ENCODE measurements around the gene CDK5. TPM values are rescaled to one million over a fixed set of nuclear protein-coding genes. Genes with fewer than 3 reads are reported as not detected.

CDK5 gene
- total and polyA plus RNA-seq, 9 of the 15 experiments (the other 6 are each of a cell fraction or from before 2014, with no cell fraction given), result 3.2 to 38.0 (median 27.5) TPM

DNA sequence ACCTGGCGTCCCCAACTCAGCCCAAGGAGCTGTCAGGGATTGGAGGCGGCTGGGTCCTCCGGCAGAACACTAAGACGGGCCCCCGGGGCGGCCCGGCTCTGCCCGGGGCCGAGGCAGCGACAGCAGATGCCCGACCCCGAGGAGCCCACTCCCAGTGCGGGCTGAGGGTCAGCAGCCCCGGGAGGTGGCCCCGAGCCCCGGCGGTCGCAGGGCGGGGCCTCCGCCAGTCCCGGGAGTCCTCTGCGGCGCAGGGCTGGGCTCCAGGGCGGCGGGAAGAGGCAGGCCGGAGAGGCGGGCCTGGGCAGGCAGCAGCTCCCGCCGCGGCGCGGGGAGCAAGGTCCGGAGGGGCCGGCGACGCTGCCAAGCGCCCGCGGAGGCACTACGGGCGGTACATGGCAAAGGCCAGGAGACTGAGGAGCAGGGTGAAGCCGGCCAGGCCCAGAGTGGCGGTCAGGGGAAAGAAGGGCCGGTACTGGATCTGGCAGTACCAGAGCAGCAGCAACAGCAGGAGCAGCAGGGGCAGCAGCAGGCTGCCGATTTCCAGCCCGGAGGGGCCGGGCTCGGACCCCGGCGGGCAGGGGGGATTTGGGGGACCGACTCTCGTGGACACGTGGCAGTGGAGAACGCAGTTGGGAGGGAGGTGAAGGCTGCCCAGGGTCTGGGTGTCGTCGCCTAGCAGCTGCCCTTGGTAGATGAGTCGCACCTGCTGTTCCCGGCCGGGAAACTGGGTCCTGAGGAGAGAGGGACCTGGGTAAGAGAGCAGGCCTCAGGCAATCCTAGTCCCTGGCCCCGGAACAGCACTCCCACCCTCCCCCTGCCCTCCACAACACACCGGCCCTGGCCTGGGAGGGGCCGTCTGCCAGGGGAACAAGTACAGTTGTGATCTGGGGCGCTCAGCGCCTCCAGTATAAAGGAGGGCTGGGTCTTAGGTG, 23.7 kb upstream of the CDK5 start (continued):
- TF ChIP-seq, protein P1, sequence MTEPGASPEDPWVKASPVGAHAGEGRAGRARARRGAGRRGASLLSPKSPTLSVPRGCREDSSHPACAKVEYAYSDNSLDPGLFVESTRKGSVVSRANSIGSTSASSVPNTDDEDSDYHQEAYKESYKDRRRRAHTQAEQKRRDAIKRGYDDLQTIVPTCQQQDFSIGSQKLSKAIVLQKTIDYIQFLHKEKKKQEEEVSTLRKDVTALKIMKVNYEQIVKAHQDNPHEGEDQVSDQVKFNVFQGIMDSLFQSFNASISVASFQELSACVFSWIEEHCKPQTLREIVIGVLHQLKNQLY (CRISPR knock-in tag; conservative IDR thresholded peaks at IDR 0.05), result peak; percentile 52 to 63; a peak in 1 of 4 replicates
- TF ChIP-seq, protein P2, sequence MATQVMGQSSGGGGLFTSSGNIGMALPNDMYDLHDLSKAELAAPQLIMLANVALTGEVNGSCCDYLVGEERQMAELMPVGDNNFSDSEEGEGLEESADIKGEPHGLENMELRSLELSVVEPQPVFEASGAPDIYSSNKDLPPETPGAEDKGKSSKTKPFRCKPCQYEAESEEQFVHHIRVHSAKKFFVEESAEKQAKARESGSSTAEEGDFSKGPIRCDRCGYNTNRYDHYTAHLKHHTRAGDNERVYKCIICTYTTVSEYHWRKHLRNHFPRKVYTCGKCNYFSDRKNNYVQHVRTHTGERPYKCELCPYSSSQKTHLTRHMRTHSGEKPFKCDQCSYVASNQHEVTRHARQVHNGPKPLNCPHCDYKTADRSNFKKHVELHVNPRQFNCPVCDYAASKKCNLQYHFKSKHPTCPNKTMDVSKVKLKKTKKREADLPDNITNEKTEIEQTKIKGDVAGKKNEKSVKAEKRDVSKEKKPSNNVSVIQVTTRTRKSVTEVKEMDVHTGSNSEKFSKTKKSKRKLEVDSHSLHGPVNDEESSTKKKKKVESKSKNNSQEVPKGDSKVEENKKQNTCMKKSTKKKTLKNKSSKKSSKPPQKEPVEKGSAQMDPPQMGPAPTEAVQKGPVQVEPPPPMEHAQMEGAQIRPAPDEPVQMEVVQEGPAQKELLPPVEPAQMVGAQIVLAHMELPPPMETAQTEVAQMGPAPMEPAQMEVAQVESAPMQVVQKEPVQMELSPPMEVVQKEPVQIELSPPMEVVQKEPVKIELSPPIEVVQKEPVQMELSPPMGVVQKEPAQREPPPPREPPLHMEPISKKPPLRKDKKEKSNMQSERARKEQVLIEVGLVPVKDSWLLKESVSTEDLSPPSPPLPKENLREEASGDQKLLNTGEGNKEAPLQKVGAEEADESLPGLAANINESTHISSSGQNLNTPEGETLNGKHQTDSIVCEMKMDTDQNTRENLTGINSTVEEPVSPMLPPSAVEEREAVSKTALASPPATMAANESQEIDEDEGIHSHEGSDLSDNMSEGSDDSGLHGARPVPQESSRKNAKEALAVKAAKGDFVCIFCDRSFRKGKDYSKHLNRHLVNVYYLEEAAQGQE (IDR thresholded peaks at IDR 0.05; ENCODE audit: borderline replicate concordance), result 0 out of 2 replicates have a peak, but pooled peaks have one; percentile 13
- TF ChIP-seq, protein P2 (CRISPR knock-in tag; IDR thresholded peaks at IDR 0.05; ENCODE audit: low read depth), result no peak
- TF ChIP-seq MTA1 (IDR thresholded peaks at IDR 0.05; ENCODE audit: borderline replicate concordance) (no peak), TRIM28 (IDR thresholded peaks at IDR 0.05) (no peak), SIN3A (IDR thresholded peaks at IDR 0.05; ENCODE audit: borderline replicate concordance in 2 of 2, control insufficient read depth in 1 of 2, low read depth in 2 of 2, low read length in 2 of 2) (peak in 1 of 2 experiments; percentile 55; a peak in 2 of 4 replicates), SMAD1 (IDR thresholded peaks at IDR 0.05; ENCODE audit: low read depth, low read length, partially characterized antibody) (no peak), RBM14 (IDR thresholded peaks at IDR 0.05; ENCODE audit: borderline replicate concordance, insufficient read depth, low read depth, low read length) (0 out of 2 replicates have a peak, but pooled peaks have one; percentile 19), ZNF764 (CRISPR knock-in tag; IDR thresholded peaks at IDR 0.05; ENCODE audit: low read depth) (0 out of 2 replicates have a peak, but pooled peaks have one; percentile 1), RBFOX2 (IDR thresholded peaks at IDR 0.05; ENCODE audit: low read depth, low read length) (peak; percentile 54), SMARCE1 (IDR thresholded peaks at IDR 0.05) (0 out of 2 replicates have a peak, but pooled peaks have one; percentile 10)
- TF ChIP-seq, protein P3, sequence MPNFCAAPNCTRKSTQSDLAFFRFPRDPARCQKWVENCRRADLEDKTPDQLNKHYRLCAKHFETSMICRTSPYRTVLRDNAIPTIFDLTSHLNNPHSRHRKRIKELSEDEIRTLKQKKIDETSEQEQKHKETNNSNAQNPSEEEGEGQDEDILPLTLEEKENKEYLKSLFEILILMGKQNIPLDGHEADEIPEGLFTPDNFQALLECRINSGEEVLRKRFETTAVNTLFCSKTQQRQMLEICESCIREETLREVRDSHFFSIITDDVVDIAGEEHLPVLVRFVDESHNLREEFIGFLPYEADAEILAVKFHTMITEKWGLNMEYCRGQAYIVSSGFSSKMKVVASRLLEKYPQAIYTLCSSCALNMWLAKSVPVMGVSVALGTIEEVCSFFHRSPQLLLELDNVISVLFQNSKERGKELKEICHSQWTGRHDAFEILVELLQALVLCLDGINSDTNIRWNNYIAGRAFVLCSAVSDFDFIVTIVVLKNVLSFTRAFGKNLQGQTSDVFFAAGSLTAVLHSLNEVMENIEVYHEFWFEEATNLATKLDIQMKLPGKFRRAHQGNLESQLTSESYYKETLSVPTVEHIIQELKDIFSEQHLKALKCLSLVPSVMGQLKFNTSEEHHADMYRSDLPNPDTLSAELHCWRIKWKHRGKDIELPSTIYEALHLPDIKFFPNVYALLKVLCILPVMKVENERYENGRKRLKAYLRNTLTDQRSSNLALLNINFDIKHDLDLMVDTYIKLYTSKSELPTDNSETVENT (CRISPR knock-in tag; IDR thresholded peaks at IDR 0.05), result peak; percentile 75; the same call in 1 of the 2 replicates

Measured in K562 (cell line).